Osteocyte (in vitro differentiated cells): Measurements from ENCODE around the gene MRI1. TPM values are rescaled to one million over a fixed set of nuclear protein-coding genes. Genes with fewer than 3 reads are reported as not detected.

Experiments used
- DNase-seq: peaks from one replicate; pipeline ENCODE4 v3.0.0; 2021; ENCODE audit warnings: mixed read lengths; ENCODE audit not compliant: unreplicated experiment; ENCODE audit errors: extremely low spot score
- H3K27ac Mint-ChIP-seq: one replicate; pipeline ENCODE4 v1.8.0; 2021; ENCODE audit warnings: mild to moderate bottlenecking, mixed read lengths; ENCODE audit not compliant: unreplicated experiment
- H3K27me3 Mint-ChIP-seq: one replicate; pipeline ENCODE4 v1.8.0; 2021; ENCODE audit warnings: mixed read lengths; ENCODE audit not compliant: unreplicated experiment
- H3K36me3 Mint-ChIP-seq: one replicate; pipeline ENCODE4 v1.8.0; 2021; ENCODE audit warnings: mixed read lengths; ENCODE audit not compliant: unreplicated experiment
- H3K4me1 Mint-ChIP-seq: one replicate; pipeline ENCODE4 v1.8.0; 2021; ENCODE audit warnings: mixed read lengths; ENCODE audit not compliant: unreplicated experiment
- H3K4me3 Mint-ChIP-seq: one replicate; pipeline ENCODE4 v1.8.0; 2021; ENCODE audit warnings: mild to moderate bottlenecking, moderate library complexity, mixed read lengths; ENCODE audit not compliant: unreplicated experiment
- H3K9me3 Mint-ChIP-seq: one replicate; pipeline ENCODE4 v1.8.0; 2021; ENCODE audit warnings: mixed read lengths; ENCODE audit not compliant: unreplicated experiment
- total RNA-seq: library from RNA; stranded (reverse); gene quantifications from 2 replicates; pipeline ENCODE4 v1.2.1, GENCODE V29; 2021
- TF ChIP-seq, protein P1 (sequence below): fragments of 200-600 bp; sonication (generic); IDR thresholded peaks from 2 replicates; pipeline ENCODE4 v1.5.0; 2021; ENCODE audit warnings: antibody characterized with exemption, mild to moderate bottlenecking, moderate library complexity

MRI1 gene
- total RNA-seq, 1 donor from 2014 or later: 22.5 TPM

DNA sequence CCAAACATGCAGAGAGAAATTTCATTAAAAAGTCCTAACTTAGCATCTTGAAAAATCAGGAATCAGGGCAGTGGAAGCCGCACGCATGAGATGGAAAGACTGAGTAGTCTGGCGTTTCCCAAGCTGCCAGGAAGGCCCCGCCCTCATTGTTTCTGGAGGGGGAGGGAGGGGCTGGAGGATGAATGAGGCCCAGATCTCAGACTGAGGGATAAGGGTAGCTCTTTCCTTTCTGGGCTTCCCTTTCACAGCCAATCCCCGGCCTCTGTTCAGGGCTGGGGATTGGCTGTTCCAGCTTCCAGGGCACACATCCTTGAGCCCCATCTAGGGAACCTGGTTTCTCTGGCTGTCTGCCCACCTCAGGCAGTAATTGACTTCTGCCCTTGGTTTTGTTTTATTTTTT lies 17.2 kb downstream of the MRI1 start:
- TF ChIP-seq, protein P1, sequence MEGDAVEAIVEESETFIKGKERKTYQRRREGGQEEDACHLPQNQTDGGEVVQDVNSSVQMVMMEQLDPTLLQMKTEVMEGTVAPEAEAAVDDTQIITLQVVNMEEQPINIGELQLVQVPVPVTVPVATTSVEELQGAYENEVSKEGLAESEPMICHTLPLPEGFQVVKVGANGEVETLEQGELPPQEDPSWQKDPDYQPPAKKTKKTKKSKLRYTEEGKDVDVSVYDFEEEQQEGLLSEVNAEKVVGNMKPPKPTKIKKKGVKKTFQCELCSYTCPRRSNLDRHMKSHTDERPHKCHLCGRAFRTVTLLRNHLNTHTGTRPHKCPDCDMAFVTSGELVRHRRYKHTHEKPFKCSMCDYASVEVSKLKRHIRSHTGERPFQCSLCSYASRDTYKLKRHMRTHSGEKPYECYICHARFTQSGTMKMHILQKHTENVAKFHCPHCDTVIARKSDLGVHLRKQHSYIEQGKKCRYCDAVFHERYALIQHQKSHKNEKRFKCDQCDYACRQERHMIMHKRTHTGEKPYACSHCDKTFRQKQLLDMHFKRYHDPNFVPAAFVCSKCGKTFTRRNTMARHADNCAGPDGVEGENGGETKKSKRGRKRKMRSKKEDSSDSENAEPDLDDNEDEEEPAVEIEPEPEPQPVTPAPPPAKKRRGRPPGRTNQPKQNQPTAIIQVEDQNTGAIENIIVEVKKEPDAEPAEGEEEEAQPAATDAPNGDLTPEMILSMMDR: no peak
- Mint-ChIP-seq H3K36me3 (peaks cover 15% of the 10 kb centered on the region), H3K27ac (peak overlapping the region; percentile 85), H3K4me1 (peaks cover 37% of the 10 kb centered on the region), H3K4me3 (no peak overlapping the region), H3K27me3 (no peaks in the 10 kb centered on the region), H3K9me3 (no peaks in the 10 kb centered on the region)
- no peak for DNase-seq

- no peak overlapping the region for H3K4me3 Mint-ChIP-seq
- no peaks in the 10 kb centered on the region for H3K27me3 Mint-ChIP-seq
Measured at GRCh38 chr19:13782537-13782936, 18.2 kb downstream of the MRI1 start.

GRCh38 chr19:13783565-13784500 lies 19.5 kb downstream of the MRI1 start:
- Mint-ChIP-seq H3K9me3 (no peaks in the 10 kb centered on the region), H3K27me3 (no peaks in the 10 kb centered on the region), H3K4me3 (no peak overlapping the region), H3K4me1 (peaks cover 47% of the 10 kb centered on the region), H3K27ac (no peak overlapping the region), H3K36me3 (peaks cover 5% of the 10 kb centered on the region)
- TF ChIP-seq, protein P1: no peak
- no peak for DNase-seq

More at GRCh38 chr19:13782537-13782936, 18.2 kb downstream of the MRI1 start:
- H3K4me1 Mint-ChIP-seq: peaks cover 39% of the 10 kb centered on the region
- H3K27ac Mint-ChIP-seq: peak overlapping the region; percentile 89
- H3K36me3 Mint-ChIP-seq: peaks cover 13% of the 10 kb centered on the region
- H3K9me3 Mint-ChIP-seq: no peaks in the 10 kb centered on the region
- no peak for DNase-seq
- TF ChIP-seq, protein P1: no peak

DNA sequence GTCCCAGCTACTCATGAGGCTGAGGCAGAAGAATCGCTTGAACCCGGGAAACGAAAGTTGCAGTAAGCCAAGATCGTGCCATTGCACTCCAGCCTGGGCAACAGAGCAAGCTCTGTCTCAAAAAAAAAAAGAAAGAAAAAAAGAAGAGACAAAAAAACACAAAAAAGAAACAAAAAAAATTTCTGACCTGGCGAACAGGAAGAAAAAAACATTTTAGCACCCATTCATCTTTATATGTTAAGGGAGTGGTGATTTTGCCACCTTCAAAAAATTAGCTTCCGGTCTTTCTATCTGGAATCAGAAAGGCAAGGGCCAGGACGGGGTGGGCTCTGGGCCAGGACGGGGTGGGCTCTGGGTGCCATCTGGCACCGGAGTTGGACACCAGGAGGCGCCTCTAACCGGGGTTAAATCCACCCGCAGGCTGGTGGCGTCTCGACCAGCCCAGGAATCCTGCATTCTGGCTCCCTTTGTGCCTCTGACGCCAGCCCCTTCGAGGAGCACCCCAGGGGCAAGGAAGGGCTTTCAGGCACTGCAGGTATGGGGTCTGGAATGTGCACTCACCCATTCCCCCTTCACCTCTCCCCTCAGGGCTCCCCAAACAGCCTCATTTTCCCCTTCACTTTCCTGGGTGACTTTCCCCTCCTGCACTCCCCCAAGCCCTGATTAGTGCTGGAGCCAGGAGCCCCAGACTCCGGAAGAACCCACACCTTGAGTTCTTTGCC lies 20.6 kb downstream of the MRI1 start:
- DNase-seq: peak; percentile 89
- Mint-ChIP-seq H3K27ac (peak overlapping the region; percentile 68), H3K36me3 (no peaks in the 10 kb centered on the region), H3K9me3 (no peaks in the 10 kb centered on the region), H3K27me3 (no peaks in the 10 kb centered on the region), H3K4me3 (no peak overlapping the region), H3K4me1 (peaks cover 50% of the 10 kb centered on the region)
- TF ChIP-seq, protein P1: peak; percentile 79

GRCh38 chr19:13788991-13789390 lies 24.7 kb downstream of the MRI1 start:
- TF ChIP-seq, protein P1: no peak
- Mint-ChIP-seq H3K4me1 (peaks cover 30% of the 10 kb centered on the region), H3K4me3 (no peak overlapping the region), H3K27me3 (no peaks in the 10 kb centered on the region), H3K36me3 (no peaks in the 10 kb centered on the region), H3K27ac (peak overlapping the region; percentile 80), H3K9me3 (no peaks in the 10 kb centered on the region)
- no peak for DNase-seq
